SJCRH30 (cell line): ENCODE results near the gene P2RX1. TPM values are rescaled to one million over a fixed set of nuclear protein-coding genes. Genes with fewer than 3 reads are reported as not detected.

ENCODE experiments used
- DNase-seq, 2 experiments: peaks; one replicate each; pipeline ENCODE4 v3.0.0-alpha.2; 2015 to 2020
- H3K27ac ChIP-seq: fragments of 250-450 bp; sonication (Bioruptor Pico); 2 replicates; pipeline ENCODE4 v1.5.1; 2020; ENCODE audit warnings: mild to moderate bottlenecking, moderate library complexity
- H3K27me3 ChIP-seq: fragments of 250-450 bp; sonication (Bioruptor Pico); 2 replicates; pipeline ENCODE4 v1.5.1; 2020; ENCODE audit warnings: mild to moderate bottlenecking, moderate library complexity
- H3K36me3 ChIP-seq: fragments of 250-450 bp; sonication (Bioruptor Pico); 2 replicates; pipeline ENCODE4 v1.5.1; 2020; ENCODE audit warnings: mild to moderate bottlenecking, moderate library complexity
- H3K4me1 ChIP-seq: fragments of 250-450 bp; sonication (Bioruptor Pico); 2 replicates; pipeline ENCODE4 v1.5.1; 2020; ENCODE audit warnings: mild to moderate bottlenecking, moderate library complexity
- H3K4me3 ChIP-seq: fragments of 250-450 bp; sonication (Bioruptor Pico); 2 replicates; pipeline ENCODE4 v1.5.1; 2020; ENCODE audit warnings: mild to moderate bottlenecking, moderate library complexity
- H3K9me3 ChIP-seq: fragments of 250-450 bp; sonication (Bioruptor Pico); replicated peaks from 2 replicates; pipeline ENCODE4 v1.5.1; 2020; ENCODE audit warnings: mild to moderate bottlenecking, moderate library complexity
- total RNA-seq: library from RNA; depleted of rRNA; stranded (reverse); fragments of >200 nt; shearing (Covaris generic); gene quantifications from 2 replicates; pipeline ENCODE4 v1.2.3, GENCODE V29; 2014

P2RX1 gene
- total RNA-seq, 1 experiment from 2014 or later: 0.06 TPM

DNA sequence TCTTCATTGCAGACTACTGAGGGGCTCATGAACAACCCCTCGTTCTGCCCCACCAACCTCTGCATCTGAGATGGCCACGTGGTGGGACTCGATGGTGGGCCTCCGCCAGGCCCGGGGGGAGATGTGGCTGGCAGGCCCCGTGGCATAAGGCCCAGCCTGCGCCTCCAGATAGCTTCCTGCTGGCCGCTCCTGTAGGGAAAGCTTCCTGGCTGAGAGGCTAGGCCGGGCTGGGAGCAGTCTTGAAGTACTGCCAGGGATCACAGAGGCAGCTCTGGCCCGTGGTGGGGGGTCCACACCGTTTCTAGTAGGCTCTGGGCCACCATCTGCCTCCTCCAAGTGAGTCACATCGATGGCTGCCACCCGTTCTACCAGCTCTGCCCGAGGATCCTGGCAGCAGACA, 31.0 kb downstream of the P2RX1 start:
- Histone ChIP-seq H3K36me3 (no peaks in the 10 kb centered on the region), H3K4me1 (peaks cover 11% of the 10 kb centered on the region), H3K27ac (no peak overlapping the region)

DNA sequence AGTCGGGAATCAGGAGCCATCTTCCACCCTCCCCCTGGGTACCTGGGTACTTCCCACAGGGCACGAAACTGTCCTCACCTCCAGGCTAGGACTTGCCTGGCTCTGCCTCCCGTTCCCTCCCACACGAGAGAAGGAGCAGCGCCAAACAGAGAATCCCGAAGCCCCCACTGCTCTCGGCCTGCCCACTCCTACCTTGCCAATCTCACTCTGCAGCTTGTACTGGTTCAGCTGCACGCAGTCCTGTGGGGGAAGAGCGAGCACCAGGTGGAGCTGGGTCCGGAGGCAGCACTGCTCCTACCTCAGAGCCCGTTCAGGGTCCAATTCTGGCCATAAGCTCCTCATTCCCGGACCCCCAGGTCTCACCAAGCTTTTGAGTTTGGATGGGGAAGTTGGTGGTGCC, 32.1 kb downstream of the P2RX1 start:
- no peak for DNase-seq
- Histone ChIP-seq H3K4me3 (no peak overlapping the region), H3K36me3 (no peaks in the 10 kb centered on the region), H3K27me3 (no peaks in the 10 kb centered on the region), H3K27ac (no peak overlapping the region), H3K9me3 (no peaks in the 10 kb centered on the region), H3K4me1 (peaks cover 8% of the 10 kb centered on the region)

More for the DNA sequence above, 31.0 kb downstream of the P2RX1 start:
- no peak for DNase-seq
- Histone ChIP-seq H3K4me3 (no peak overlapping the region), H3K27me3 (no peaks in the 10 kb centered on the region), H3K9me3 (no peaks in the 10 kb centered on the region)

GRCh38 chr17:3882276-3882675, 34.0 kb downstream of the P2RX1 start:
- no peak for DNase-seq
- Histone ChIP-seq H3K27me3 (no peaks in the 10 kb centered on the region), H3K27ac (no peak overlapping the region), H3K4me1 (peaks cover 17% of the 10 kb centered on the region), H3K4me3 (no peak overlapping the region), H3K36me3 (no peaks in the 10 kb centered on the region), H3K9me3 (no peaks in the 10 kb centered on the region)

GRCh38 chr17:3880983-3881382, 35.3 kb downstream of the P2RX1 start:
- no peaks in the 10 kb centered on the region for H3K9me3 ChIP-seq
- H3K4me1 ChIP-seq: peaks cover 17% of the 10 kb centered on the region
- H3K36me3 ChIP-seq: no peaks in the 10 kb centered on the region
- no peaks in the 10 kb centered on the region for H3K27me3 ChIP-seq
- no peak overlapping the region for H3K4me3 ChIP-seq
- no peak overlapping the region for H3K27ac ChIP-seq
- no peak for DNase-seq

DNA sequence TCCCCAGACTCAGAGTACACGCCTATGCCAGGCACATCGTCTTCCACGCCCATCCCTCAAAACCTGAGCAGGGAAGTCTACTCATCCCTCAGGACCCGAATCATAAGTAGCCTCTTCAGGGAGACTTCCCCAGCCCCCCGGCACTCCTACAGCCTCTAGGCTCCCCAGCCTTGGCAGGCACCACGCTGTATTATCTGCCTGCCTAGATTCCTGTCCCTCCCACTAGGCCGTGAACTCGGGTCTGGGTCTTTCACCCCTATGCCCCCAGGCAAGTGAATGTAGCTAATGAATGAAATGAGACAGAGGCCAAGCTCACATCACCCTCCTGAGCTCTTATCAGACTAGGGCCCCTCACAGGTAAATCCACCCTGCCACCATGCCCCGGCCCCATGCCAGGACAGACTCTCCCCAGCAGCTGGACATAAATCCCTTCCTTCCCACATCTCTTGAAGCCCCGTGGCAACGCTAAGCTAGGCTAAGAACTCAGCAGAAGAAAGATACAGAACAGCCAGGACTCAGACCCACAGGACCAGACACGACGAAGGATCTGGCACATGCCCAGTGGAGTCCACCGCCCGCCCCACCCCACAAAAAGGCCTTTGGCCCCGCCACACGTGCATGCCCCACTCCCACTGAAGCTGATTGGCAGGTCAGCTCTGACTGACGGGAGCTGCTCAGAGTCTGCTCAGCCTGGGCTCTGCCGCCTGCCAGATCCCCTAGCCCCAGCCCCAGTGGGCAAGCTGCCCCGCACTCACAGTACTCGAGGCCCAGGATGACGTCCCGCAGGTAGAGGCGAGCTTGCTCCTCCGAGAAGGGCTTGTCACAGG, 36.5 kb downstream of the P2RX1 start:
- Histone ChIP-seq H3K27me3 (no peaks in the 10 kb centered on the region), H3K4me3 (peak overlapping the region; percentile 19), H3K27ac (peak overlapping the region; percentile 77), H3K4me1 (peaks cover 17% of the 10 kb centered on the region), H3K36me3 (no peaks in the 10 kb centered on the region), H3K9me3 (no peaks in the 10 kb centered on the region)
- peak; percentile 47 to 62 for DNase-seq

GRCh38 chr17:3879186-3879585, 37.1 kb downstream of the P2RX1 start:
- Histone ChIP-seq H3K4me3 (no peak overlapping the region), H3K36me3 (no peaks in the 10 kb centered on the region), H3K4me1 (peaks cover 17% of the 10 kb centered on the region), H3K27ac (peak overlapping the region; percentile 77), H3K27me3 (no peaks in the 10 kb centered on the region), H3K9me3 (no peaks in the 10 kb centered on the region)
- DNase-seq: peak; percentile 94 to 96

DNA sequence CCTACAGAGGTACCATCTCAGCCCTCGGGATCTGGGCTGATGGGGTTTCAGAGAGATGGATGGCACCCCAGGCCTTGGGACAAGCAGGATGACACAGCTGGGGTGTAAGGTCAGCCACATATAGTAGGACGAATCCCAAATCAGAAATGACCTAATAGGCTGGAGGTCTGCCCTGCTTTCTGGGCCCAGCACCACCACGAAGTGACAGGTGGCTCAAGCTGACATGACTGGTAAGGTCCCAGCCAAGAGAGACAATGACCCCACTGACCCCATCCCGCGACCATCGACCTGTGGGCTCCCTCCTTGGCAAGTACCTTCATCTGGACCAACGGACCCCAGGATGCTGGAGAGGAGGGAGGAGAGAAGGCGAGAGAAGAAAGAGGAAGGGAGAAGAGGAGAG, 39.0 kb downstream of the P2RX1 start:
- H3K9me3 ChIP-seq: no peaks in the 10 kb centered on the region
- no peak for DNase-seq
- no peaks in the 10 kb centered on the region for H3K27me3 ChIP-seq
- no peaks in the 10 kb centered on the region for H3K36me3 ChIP-seq
- H3K4me3 ChIP-seq: no peak overlapping the region
- H3K27ac ChIP-seq: no peak overlapping the region
- peaks cover 17% of the 10 kb centered on the region for H3K4me1 ChIP-seq

DNA sequence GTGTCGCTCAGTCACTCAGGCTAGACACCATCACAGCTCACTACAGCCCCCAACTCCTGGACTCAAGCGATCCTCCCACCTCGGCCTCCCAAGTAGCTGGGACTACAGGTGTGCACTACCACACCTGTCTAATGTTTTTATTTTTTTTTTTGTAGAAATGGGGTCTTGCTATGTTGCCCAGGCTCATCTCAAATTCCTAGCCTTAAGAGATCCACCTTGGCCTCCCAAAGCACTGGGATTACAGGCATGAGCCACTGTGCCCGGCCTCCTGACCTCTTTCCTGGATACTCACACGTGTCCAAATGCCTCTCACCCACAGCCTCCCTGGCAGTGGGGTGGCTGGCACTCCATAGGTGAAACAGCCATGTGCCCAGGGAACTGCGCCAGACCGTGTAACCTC, 40.9 kb downstream of the P2RX1 start:
- H3K36me3 ChIP-seq: no peaks in the 10 kb centered on the region
- H3K27me3 ChIP-seq: no peaks in the 10 kb centered on the region
- no peak overlapping the region for H3K4me3 ChIP-seq
- peaks cover 12% of the 10 kb centered on the region for H3K4me1 ChIP-seq
- no peak for DNase-seq
- no peak overlapping the region for H3K27ac ChIP-seq
- H3K9me3 ChIP-seq: no peaks in the 10 kb centered on the region

DNA sequence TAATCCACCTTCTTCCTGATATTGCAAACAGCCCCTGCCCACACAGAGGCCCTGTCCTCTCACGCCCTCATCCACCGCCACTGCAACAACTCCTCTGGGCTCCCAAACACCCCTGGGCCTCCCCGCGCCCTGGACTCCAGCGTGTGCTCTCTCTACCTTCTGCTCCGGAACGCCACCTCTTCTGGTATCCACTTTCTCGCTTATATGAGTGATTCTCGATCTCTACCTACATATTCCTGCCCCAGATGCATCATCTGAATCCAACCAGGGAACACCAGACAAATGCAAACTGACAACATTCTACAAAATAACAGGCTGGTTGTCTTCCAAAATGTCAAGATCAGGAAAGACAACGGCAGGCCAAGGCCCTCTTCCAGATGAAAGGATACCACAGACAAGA, 42.4 kb downstream of the P2RX1 start:
- Histone ChIP-seq H3K36me3 (no peaks in the 10 kb centered on the region), H3K27me3 (no peaks in the 10 kb centered on the region), H3K27ac (no peak overlapping the region), H3K4me3 (no peak overlapping the region), H3K9me3 (no peaks in the 10 kb centered on the region), H3K4me1 (peaks cover 8% of the 10 kb centered on the region; the same call in 1 of the 2 replicates)
- no peak for DNase-seq

- H3K36me3 ChIP-seq: no peaks in the 10 kb centered on the region
- no peaks in the 10 kb centered on the region for H3K9me3 ChIP-seq
- no peaks in the 10 kb centered on the region for H3K4me1 ChIP-seq
- H3K27ac ChIP-seq: no peak overlapping the region
- DNase-seq: peak; percentile 60 to 62
- no peak overlapping the region for H3K4me3 ChIP-seq
- no peaks in the 10 kb centered on the region for H3K27me3 ChIP-seq
Measured at GRCh38 chr17:3870871-3871306, 45.4 kb downstream of the P2RX1 start.

DNA sequence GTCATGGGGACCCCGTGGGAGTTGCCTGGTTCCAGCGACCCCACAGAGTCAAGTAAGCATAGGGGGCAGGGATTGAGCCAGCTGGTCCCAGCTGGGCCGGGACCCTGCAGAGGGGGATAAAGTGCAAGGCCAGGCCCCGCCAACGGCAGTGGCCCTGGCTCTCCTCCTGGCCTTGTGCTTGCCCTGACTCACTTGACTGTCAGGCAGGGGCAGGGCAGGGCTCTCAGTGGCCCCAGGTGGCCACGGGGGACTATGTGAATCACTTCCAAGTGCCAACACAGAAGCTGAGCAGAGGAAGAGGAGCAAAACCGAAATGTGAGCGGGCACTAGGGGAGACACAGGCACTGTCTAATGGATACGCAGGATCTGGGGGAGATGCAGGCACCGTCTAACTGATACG, 48.7 kb downstream of the P2RX1 start:
- no peak for DNase-seq
- H3K36me3 ChIP-seq: no peaks in the 10 kb centered on the region
- H3K27ac ChIP-seq: no peak overlapping the region
- H3K4me1 ChIP-seq: no peaks in the 10 kb centered on the region
- H3K9me3 ChIP-seq: no peaks in the 10 kb centered on the region
- H3K27me3 ChIP-seq: no peaks in the 10 kb centered on the region
- H3K4me3 ChIP-seq: no peak overlapping the region

DNA sequence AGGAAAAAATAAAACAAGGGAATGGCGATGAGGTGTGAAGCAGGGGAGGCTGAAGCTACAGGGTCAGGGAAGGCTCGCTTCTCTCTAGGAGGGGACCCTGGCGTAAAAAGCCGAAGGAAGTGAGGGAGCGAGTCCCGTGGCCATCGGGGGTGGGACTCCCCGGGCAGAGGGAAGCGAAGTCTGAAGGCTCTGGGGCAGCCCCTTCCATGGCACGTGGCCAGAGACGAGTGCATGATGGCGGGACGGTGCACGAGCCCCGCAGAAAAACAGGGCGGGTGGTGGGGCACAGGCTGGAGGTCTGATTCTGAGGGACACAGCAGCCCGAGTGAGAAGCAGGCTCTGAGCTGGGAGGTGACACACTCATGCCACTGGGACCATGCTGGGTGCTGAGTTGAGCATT, 49.2 kb downstream of the P2RX1 start:
- Histone ChIP-seq H3K4me1 (no peaks in the 10 kb centered on the region), H3K9me3 (no peaks in the 10 kb centered on the region), H3K27ac (no peak overlapping the region), H3K36me3 (no peaks in the 10 kb centered on the region), H3K4me3 (no peak overlapping the region), H3K27me3 (no peaks in the 10 kb centered on the region)
- DNase-seq: no peak

DNA sequence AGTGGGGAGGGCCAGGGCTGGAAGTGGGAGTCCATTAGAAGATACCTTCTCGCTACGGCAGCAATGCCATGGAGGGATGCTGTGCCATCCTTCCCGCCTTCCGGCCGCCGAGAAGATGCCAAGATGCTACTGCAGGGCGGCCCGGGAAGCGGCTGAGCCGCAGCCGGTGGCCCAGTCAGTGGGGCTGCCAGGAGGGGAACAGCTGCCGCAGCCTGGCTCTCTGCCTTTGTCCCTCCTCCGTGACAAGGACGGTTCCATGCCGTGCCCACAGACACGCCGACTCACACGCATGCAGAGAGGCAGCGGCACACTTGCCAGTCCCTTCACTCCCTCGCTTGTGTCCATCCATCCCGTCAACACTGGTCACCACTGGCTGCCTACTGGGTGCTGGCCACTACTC, 50.0 kb downstream of the P2RX1 start:
- Histone ChIP-seq H3K4me1 (no peaks in the 10 kb centered on the region), H3K27ac (no peak overlapping the region), H3K36me3 (no peaks in the 10 kb centered on the region), H3K27me3 (no peaks in the 10 kb centered on the region), H3K9me3 (no peaks in the 10 kb centered on the region), H3K4me3 (no peak overlapping the region)
- DNase-seq: no peak

- no peaks in the 10 kb centered on the region for H3K9me3 ChIP-seq
- DNase-seq: no peak
- no peak overlapping the region for H3K4me3 ChIP-seq
- H3K36me3 ChIP-seq: no peaks in the 10 kb centered on the region
- H3K4me1 ChIP-seq: no peaks in the 10 kb centered on the region
- H3K27me3 ChIP-seq: no peaks in the 10 kb centered on the region
- no peak overlapping the region for H3K27ac ChIP-seq
Measured at GRCh38 chr17:3865176-3865575, 51.1 kb downstream of the P2RX1 start.

- Histone ChIP-seq H3K27me3 (no peaks in the 10 kb centered on the region), H3K27ac (no peak overlapping the region), H3K36me3 (no peaks in the 10 kb centered on the region), H3K4me3 (no peak overlapping the region), H3K4me1 (no peaks in the 10 kb centered on the region), H3K9me3 (no peaks in the 10 kb centered on the region)
- no peak for DNase-seq
Measured at GRCh38 chr17:3864534-3864933, 51.7 kb downstream of the P2RX1 start.
